Immature natural killer cell (primary cell): ENCODE measurements around the gene COL1A1. TPM values are rescaled to one million over a fixed set of nuclear protein-coding genes. Genes with fewer than 3 reads are reported as not detected.
A peak's percentile ranks its signal among the peaks of the same experiment; 100 is the strongest.

Source experiments
- DNase-seq, 3 donors: peaks; one replicate each; pipeline ENCODE4 v3.0.0; 2022; ENCODE audit warnings: mixed read lengths in 1 of 3
- H3K27ac Mint-ChIP-seq, 6 donors: one replicate each; pipeline ENCODE4 v1.8.0; 2020; ENCODE audit warnings: mixed read lengths in 6 of 6, mild to moderate bottlenecking in 5 of 6, inconsistent platforms in 4 of 6, moderate library complexity in 3 of 6
- H3K27me3 Mint-ChIP-seq, 3 donors: one replicate each; pipeline ENCODE4 v1.8.0; 2020 to 2021; ENCODE audit warnings: low read depth in 3 of 3, mild to moderate bottlenecking in 3 of 3, mixed read lengths in 3 of 3, moderate library complexity in 3 of 3, inconsistent platforms in 1 of 3
- H3K36me3 Mint-ChIP-seq, 3 donors: one replicate each; pipeline ENCODE4 v1.8.0; 2020; ENCODE audit warnings: mixed read lengths in 3 of 3, inconsistent platforms in 2 of 3, mild to moderate bottlenecking in 2 of 3
- H3K4me1 Mint-ChIP-seq, 2 donors: one replicate each; pipeline ENCODE4 v1.8.0; 2020; ENCODE audit warnings: inconsistent platforms in 2 of 2, mild to moderate bottlenecking in 2 of 2, mixed read lengths in 2 of 2, moderate library complexity in 1 of 2
- H3K4me3 Mint-ChIP-seq, 5 donors: one replicate each; pipeline ENCODE4 v1.8.0; 2020; ENCODE audit warnings: mild to moderate bottlenecking in 5 of 5, mixed read lengths in 5 of 5, inconsistent platforms in 3 of 5, moderate library complexity in 3 of 5
- H3K9me3 Mint-ChIP-seq, 6 donors: one replicate each; pipeline ENCODE4 v1.8.0; 2020; ENCODE audit warnings: mild to moderate bottlenecking in 6 of 6, mixed read lengths in 6 of 6, inconsistent platforms in 4 of 6, moderate library complexity in 3 of 6
- polyA plus RNA-seq, 3 donors: library from polyadenylated mRNA; unstranded; fragments of 300-500 nt; fragmentation: Illumina TruSeq; gene quantifications; one replicate each; pipeline ENCODE4 v1.2.3, GENCODE V29; 2021

Gene COL1A1
- not detected for polyA plus RNA-seq

DNA sequence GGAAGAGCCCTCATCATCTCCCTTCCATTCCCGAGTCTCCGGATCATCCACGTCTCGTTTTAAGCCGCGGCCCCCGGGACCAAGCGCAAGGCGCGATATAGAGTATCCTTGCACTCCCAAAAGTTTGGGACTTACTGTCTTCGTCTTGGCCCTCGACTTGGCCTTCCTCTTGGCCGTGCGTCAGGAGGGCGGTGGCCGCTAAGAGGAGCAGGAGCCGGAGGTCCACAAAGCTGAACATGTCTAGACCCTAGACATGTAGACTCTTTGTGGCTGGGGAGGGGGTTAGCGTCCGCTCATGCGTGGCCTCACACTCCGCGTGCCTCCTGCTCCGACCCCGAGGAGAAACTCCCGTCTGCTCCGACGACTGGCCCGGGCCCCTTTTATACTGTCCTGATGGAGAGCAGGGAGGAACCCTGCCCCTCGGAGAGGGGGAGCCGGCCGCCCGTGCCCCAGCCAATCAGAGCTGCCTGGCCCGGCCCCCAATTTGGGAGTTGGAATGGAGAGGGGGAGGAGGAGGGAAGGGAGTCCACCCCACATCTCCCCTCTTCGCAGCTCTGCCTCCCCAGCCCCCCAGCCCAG is at the start of gene COL1A1:
Gene COL1A1 (minus strand): TSS at position 356 of the 579 bp plus-strand sequence. CDS start 118 bp downstream, at position 238.
- no peak for DNase-seq
- H3K27ac Mint-ChIP-seq = peak within 1 kb of the TSS in 3 of 6 donors; percentile 7 to 46 (median 40)

GRCh38 chr17:50248255-50248654 is 46.8 kb upstream of the COL1A1 start:
- no peak overlapping the region for H3K27ac Mint-ChIP-seq
- no peaks in the 10 kb centered on the region for H3K4me1 Mint-ChIP-seq
- H3K36me3 Mint-ChIP-seq = peaks cover 0 to 13% (median 0%) of the 10 kb centered on the region in 3 donors
- no peak overlapping the region for H3K4me3 Mint-ChIP-seq
- H3K9me3 Mint-ChIP-seq = peaks cover 5 to 24% (median 14%) of the 10 kb centered on the region in 6 donors
- H3K27me3 Mint-ChIP-seq = peaks cover 3 to 28% (median 14%) of the 10 kb centered on the region in 3 donors
- no peak for DNase-seq

More for the DNA sequence above, at the start of gene COL1A1:
- Mint-ChIP-seq H3K4me1 (peaks cover 13 to 22% of the 10 kb centered on the region in 2 donors), H3K36me3 (no peaks in the 10 kb centered on the region), H3K9me3 (no peaks in the 10 kb centered on the region), H3K27me3 (peaks cover 27 to 40% (median 33%) of the 10 kb centered on the region in 3 donors), H3K4me3 (peak within 1 kb of the TSS; percentile 59 to 80 (median 75))

DNA sequence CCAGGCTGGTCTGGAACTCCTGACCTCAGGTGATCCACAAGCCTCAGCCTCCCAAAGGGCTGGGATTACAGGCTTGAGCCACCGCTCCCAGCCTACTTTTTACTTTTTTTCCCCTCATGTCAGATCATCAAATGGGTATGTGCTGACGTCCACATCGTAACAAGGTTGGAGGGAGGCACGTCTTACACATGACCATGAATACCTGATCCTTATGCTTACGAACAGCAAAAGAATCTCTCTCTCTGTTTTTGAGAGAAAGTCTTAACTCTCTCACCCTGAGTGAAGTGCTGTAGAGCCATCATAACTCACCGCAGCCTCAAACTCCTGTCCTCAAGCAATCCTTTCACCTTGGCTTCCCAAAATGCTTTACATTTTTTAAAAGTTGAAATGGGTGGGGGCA is 43.3 kb upstream of the COL1A1 start:
- Mint-ChIP-seq H3K27ac (no peak overlapping the region), H3K27me3 (peaks cover 6 to 22% (median 14%) of the 10 kb centered on the region in 3 donors), H3K9me3 (peaks cover 5 to 24% (median 14%) of the 10 kb centered on the region in 6 donors), H3K4me3 (no peak overlapping the region), H3K4me1 (no peaks in the 10 kb centered on the region), H3K36me3 (peaks cover 0 to 13% (median 0%) of the 10 kb centered on the region in 3 donors)
- DNase-seq = no peak

DNA sequence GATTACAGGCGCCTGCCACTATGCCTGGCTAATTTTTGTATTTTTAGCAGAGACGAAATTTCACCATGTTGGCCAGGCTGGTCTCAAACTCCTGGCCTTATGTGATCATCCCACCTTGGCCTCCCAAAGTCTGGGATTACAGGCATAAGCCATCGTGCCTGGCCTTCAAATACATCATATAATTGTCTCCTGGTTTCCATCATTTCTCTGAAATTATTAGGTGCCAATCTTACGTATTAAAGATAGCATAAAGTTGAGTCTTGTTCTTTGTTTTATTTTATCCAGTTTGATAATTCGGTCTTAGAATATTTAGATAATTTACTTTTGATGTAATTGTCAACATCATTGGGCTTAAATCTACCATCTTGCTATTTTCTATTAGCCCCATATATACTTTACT is 40.0 kb upstream of the COL1A1 start:
- Mint-ChIP-seq H3K27me3 (peaks cover 5 to 8% (median 6%) of the 10 kb centered on the region in 3 donors), H3K27ac (no peak overlapping the region), H3K4me1 (no peaks in the 10 kb centered on the region), H3K36me3 (no peaks in the 10 kb centered on the region), H3K4me3 (no peak overlapping the region), H3K9me3 (no peaks in the 10 kb centered on the region)
- no peak for DNase-seq

DNA sequence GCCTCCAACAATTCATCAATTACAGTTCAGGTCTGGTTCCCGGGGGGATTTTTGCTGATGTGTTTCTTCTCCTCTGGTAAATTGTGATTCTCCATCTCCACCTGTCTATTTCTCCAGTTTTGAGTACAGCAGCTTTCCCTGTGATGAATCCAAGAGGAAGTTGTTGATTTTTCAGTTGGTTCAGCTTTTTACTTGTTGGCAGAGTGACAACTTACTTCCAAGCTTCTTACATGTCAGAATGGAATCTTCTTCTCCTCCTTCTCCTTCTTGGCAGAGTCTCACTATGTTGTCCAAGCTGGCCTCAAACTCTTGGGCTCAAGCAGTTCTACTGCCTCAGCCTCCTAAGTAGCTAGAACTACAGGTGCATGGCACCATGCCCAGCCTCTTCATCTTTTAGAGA is 39.4 kb upstream of the COL1A1 start:
- H3K27ac Mint-ChIP-seq = no peak overlapping the region
- H3K9me3 Mint-ChIP-seq = no peaks in the 10 kb centered on the region
- no peak overlapping the region for H3K4me3 Mint-ChIP-seq
- peaks cover 5 to 7% (median 5%) of the 10 kb centered on the region in 3 donors for H3K27me3 Mint-ChIP-seq
- H3K4me1 Mint-ChIP-seq = no peaks in the 10 kb centered on the region
- no peaks in the 10 kb centered on the region for H3K36me3 Mint-ChIP-seq
- DNase-seq = no peak

- Mint-ChIP-seq H3K27ac (no peak overlapping the region), H3K9me3 (peaks cover 0 to 2% (median 0%) of the 10 kb centered on the region in 6 donors), H3K4me3 (no peak overlapping the region), H3K36me3 (no peaks in the 10 kb centered on the region), H3K4me1 (no peaks in the 10 kb centered on the region), H3K27me3 (peaks cover 5 to 13% (median 8%) of the 10 kb centered on the region in 3 donors)
- no peak for DNase-seq
Measured at GRCh38 chr17:50239937-50240336, 38.5 kb upstream of the COL1A1 start.

GRCh38 chr17:50238601-50239280 is 37.3 kb upstream of the COL1A1 start:
- no peaks in the 10 kb centered on the region for H3K4me1 Mint-ChIP-seq

DNA sequence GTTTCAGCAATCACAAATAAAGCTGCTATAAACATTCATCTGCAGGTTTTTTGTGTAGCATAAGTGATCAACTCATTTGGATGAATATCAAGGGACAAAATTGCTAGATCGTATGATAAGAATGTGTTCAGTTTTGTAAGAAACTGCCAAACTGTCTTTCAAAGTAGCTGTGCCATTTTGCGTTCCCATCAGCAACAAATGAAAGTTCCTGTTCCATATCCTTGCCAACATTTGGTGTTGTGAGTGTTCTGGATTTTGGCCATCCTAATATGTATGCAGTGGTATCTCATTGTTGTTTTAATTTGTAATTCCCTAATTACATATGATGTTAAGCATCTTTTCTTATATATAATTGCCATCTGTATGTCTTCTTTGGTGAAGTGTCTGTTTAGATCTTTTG is 36.5 kb upstream of the COL1A1 start:
- Mint-ChIP-seq H3K27ac (no peak overlapping the region), H3K27me3 (peaks cover 5 to 13% (median 9%) of the 10 kb centered on the region in 3 donors), H3K9me3 (peaks cover 0 to 4% (median 0%) of the 10 kb centered on the region in 6 donors), H3K36me3 (no peaks in the 10 kb centered on the region), H3K4me1 (no peaks in the 10 kb centered on the region), H3K4me3 (no peak overlapping the region)
- DNase-seq = no peak

More at GRCh38 chr17:50238601-50239280, 37.3 kb upstream of the COL1A1 start:
- H3K27me3 Mint-ChIP-seq = peaks cover 5 to 11% (median 9%) of the 10 kb centered on the region in 3 donors
- H3K4me3 Mint-ChIP-seq = no peak overlapping the region
- no peak for DNase-seq
- H3K9me3 Mint-ChIP-seq = peaks cover 0 to 4% (median 0%) of the 10 kb centered on the region in 6 donors
- no peaks in the 10 kb centered on the region for H3K36me3 Mint-ChIP-seq
- no peak overlapping the region for H3K27ac Mint-ChIP-seq

DNA sequence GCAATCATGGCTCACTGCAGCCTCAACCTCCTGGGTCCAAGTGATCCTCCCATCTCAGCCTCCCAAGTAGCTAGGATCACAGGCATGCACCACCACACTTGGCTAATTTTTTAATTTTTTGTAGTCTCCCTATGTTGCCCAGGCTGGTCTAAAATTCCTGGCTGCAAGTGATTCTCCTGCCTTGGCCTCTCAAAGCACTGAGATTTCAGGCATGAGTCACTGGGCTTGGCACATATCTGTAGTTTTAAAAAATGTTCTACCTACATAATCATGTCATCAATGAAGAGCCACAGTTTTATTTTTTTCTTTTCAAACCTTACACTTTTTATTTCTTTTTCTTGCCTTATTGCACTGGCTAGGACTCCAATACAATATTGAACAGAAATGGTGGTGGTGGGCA is 33.1 kb upstream of the COL1A1 start:
- no peak overlapping the region for H3K4me3 Mint-ChIP-seq
- no peak overlapping the region for H3K27ac Mint-ChIP-seq
- H3K36me3 Mint-ChIP-seq = no peaks in the 10 kb centered on the region
- DNase-seq = no peak
- no peaks in the 10 kb centered on the region for H3K4me1 Mint-ChIP-seq
- H3K27me3 Mint-ChIP-seq = peaks cover 10 to 29% (median 14%) of the 10 kb centered on the region in 3 donors
- H3K9me3 Mint-ChIP-seq = peaks cover 0 to 4% (median 0%) of the 10 kb centered on the region in 6 donors

DNA sequence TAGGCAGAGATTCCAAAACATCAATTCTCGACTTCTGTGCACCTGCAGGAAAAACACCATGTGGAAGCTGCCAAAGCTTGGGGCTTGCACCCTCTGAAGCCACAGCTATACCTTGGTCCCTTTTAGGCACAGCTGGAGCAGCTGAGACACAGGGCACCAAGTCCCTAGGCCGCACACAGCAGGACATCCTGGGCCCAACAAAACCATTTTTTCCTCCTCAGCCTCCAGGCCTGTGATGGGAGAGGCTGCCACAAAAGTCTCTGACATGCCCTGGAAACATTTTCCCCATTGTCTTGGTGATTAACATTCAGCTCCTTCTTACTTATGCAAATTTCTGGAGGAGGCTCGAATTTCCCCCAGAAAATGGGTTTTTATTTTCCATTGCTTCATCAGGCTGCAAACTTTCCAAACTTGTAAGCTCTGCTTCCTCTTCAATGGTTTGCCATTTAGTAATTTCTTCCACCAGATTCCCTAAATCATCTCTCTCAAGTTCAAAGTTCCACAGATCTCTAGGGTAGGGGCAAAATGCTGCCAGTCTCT is 24.3 kb upstream of the COL1A1 start:
- H3K27ac Mint-ChIP-seq = no peak overlapping the region
- H3K4me3 Mint-ChIP-seq = no peak overlapping the region
- H3K4me1 Mint-ChIP-seq = no peaks in the 10 kb centered on the region

GRCh38 chr17:50222922-50223321 is 21.5 kb upstream of the COL1A1 start:
- Mint-ChIP-seq H3K36me3 (no peaks in the 10 kb centered on the region), H3K4me1 (no peaks in the 10 kb centered on the region), H3K27ac (no peak overlapping the region), H3K9me3 (peaks cover 0 to 3% (median 0%) of the 10 kb centered on the region in 6 donors), H3K4me3 (no peak overlapping the region), H3K27me3 (peaks cover 0 to 6% (median 2%) of the 10 kb centered on the region in 3 donors)
- no peak for DNase-seq

More for the DNA sequence above, 24.3 kb upstream of the COL1A1 start:
- Mint-ChIP-seq H3K36me3 (no peaks in the 10 kb centered on the region), H3K9me3 (peaks cover 0 to 3% (median 0%) of the 10 kb centered on the region in 6 donors), H3K27me3 (peaks cover 2 to 7% (median 2%) of the 10 kb centered on the region in 3 donors)
- DNase-seq = no peak

DNA sequence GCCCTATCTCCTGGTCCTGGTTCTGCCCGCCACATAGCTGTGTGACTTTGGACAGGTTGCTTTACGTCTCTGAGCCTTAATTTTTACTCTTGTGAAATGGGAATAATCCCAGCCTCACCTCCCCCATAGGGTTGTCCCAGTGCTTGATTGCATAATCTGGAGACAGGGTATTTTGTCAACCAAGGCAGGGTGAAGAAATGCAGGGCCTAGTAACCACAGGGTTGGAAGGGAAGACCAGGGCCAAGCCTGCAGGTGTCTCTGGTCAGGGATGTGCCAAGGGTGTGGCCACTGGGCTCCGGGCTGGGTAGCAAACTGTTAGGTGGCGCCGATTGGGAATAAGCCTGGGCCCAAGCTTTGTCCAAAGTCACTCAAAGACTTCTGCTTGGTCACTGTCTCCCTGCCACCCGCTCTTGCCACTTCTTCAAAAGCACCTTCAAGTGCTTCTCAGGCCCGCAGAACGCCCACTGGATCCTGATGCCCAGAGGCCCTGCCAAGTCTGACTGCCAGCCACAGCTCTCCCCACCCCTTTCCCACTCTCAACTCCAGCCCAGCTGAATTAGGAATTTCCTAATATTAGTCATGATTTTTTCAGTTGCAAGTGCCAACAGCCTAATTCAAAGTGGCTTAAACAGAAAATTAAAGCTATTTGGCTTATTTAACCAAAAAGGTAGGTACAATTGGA is 20.6 kb upstream of the COL1A1 start:
- no peak for DNase-seq
- Mint-ChIP-seq H3K27me3 (peaks cover 0 to 5% (median 5%) of the 10 kb centered on the region in 3 donors), H3K4me3 (no peak overlapping the region), H3K9me3 (peaks cover 0 to 3% (median 0%) of the 10 kb centered on the region in 6 donors), H3K4me1 (no peaks in the 10 kb centered on the region), H3K27ac (no peak overlapping the region), H3K36me3 (no peaks in the 10 kb centered on the region)

GRCh38 chr17:50221266-50221863 is 19.9 kb upstream of the COL1A1 start:
- Mint-ChIP-seq H3K36me3 (no peaks in the 10 kb centered on the region), H3K9me3 (peaks cover 0 to 3% (median 0%) of the 10 kb centered on the region in 6 donors), H3K4me3 (no peak overlapping the region), H3K27me3 (peaks cover 0 to 7% (median 4%) of the 10 kb centered on the region in 3 donors), H3K4me1 (no peaks in the 10 kb centered on the region), H3K27ac (no peak overlapping the region)
- DNase-seq = no peak
